Embryonic facial prominence (tissue), 1 donor: Measurements from ENCODE around the gene CLMN.

ENCODE experiments used
- DNase-seq: peaks from one replicate; pipeline ENCODE4 v3.0.0-alpha.2; 2016; ENCODE audit errors: extremely low spot score

Gene CLMN

GRCh38 chr14:95137804-95138167 is 181.9 kb downstream of the CLMN start:
- DNase-seq = no peak

- no peak for DNase-seq
Measured at GRCh38 chr14:95137164-95137803, 182.4 kb downstream of the CLMN start.

GRCh38 chr14:95136631-95137030 is 183.1 kb downstream of the CLMN start:
- no peak for DNase-seq

DNA sequence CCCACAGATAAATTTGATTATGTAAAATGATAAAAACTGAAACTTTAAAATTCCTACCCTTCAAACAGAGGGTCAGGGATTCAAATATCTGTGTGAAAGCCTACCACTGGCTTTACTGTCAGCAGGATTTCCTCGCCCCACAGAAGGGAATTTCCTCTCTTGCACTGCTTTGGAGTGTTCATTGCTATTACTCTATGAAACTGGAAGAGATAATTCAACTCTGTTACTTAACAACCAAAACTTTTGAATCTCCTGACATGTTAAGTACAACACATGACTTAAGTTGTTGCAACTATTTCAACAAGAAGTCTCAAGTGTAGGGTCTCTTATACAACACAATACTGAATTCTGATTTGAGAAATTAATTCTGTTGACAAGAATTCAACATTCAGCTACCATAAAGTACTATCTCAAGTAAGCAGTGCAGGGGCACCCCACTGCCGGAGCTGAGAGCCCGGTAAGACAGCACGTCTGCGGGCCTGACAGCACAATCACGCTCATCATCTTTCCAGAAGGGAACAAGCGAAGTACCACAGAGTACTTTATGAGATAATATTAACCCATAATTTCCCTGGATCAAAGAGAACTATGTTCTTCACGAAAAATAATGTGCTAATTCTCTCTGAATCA is 185.3 kb downstream of the CLMN start:
- no peak for DNase-seq

DNA sequence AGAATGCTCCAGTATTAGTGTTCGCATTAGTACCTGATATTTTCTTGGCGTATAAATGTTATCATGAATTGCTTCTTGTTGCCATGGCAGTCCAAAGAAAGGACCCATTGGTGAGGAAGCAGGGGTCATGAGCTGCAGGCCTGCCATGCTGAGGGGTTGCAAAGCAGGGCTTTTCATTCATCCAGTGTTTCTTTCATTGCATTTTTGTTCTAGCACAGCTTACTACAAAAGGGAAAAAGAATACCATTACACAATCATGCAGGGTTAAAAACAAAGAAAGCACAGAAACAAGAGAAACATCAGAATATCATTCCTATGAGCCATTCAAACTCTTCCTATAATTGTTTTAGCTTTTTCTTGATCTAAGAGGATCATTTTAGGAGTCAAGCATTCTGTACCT is 186.4 kb downstream of the CLMN start:
- DNase-seq = no peak

GRCh38 chr14:95132760-95133159 is 186.9 kb downstream of the CLMN start:
- no peak for DNase-seq
